HepG2 (cell line): ENCODE measurements around the gene PTPRD. TPM values are rescaled to one million over a fixed set of nuclear protein-coding genes. Genes with fewer than 3 reads are reported as not detected.

ENCODE experiments used
- ATAC-seq: fragments of 200-7000 bp; cut with Tn5 transposase; 3 replicates; pipeline ENCODE4 v1.9.1; 2020; ENCODE audit warnings: mild to moderate bottlenecking, moderate library complexity
- BruUV-seq: library from RNA; stranded (reverse); fragments of 400-500 nt; replicated peaks from 2 replicates; lab custom pipeline; 2021; lab: Mats Ljungman, UMichigan
- CTCF ChIA-PET: fragments of 300-600 bp; formaldehyde crosslinking; extraction: SDS; loops from one replicate; lab custom pipeline; 2021; ENCODE audit warnings: low total read pairs, inconsistent platforms, low intra/inter-chr PET ratio; lab: Yijun Ruan, JAX
- POLR2A ChIA-PET: fragments of 350-600 bp; sonication (Branson Sonifier 250); formaldehyde crosslinking; loops from one replicate; lab custom pipeline; 2020; ENCODE audit warnings: antibody characterized with exemption, inconsistent platforms; lab: Yijun Ruan, JAX
- DNase-seq: peaks from one replicate; pipeline ENCODE4 v3.0.0-alpha.2; 2015; ENCODE audit warnings: low spot score
- FAIRE-seq: peaks from 3 replicates; lab custom pipeline; 2011; peaks lifted over from hg19 to GRCh38; lab: Jason Lieb, UNC
- H2AFZ ChIP-seq: one replicate; pipeline ENCODE4 v1.6.1; 2011; ENCODE audit warnings: low read length, inconsistent platforms
- H3K27ac ChIP-seq: fragments of 300-600 bp; 3 replicates; pipeline ENCODE4 v1.8.0; 2011; ENCODE audit warnings: mixed run types, mild to moderate bottlenecking, mixed read lengths, low read length, inconsistent platforms; ENCODE audit not compliant: insufficient read depth; ENCODE audit errors: extremely low read length
- H3K27me3 ChIP-seq, 2 experiments: fragments of 200-600 bp in 1 of 2; 2 replicates in 1 of 2; 3 replicates in 1 of 2; pipeline versions ENCODE4 v1.6.0 to v1.8.0; 2011; ENCODE audit warnings: low read length in 2 of 2, mild to moderate bottlenecking in 2 of 2, moderate library complexity in 2 of 2, inconsistent platforms in 1 of 2; ENCODE audit not compliant: insufficient read depth in 2 of 2, control insufficient read depth in 1 of 2
- H3K36me3 ChIP-seq, 2 experiments: fragments of 200-600 bp in 1 of 2; replicated peaks in 1 of 2; 2 replicates in 1 of 2; 3 replicates in 1 of 2; pipeline versions ENCODE4 v1.5.1 to v1.8.0; 2011; ENCODE audit warnings: low read length in 2 of 2, inconsistent platforms in 1 of 2; ENCODE audit not compliant: insufficient read depth in 2 of 2, control insufficient read depth in 1 of 2
- H3K4me1 ChIP-seq: 2 replicates; pipeline ENCODE4 v1.5.1; 2012; ENCODE audit warnings: low read length, inconsistent platforms; ENCODE audit not compliant: insufficient read depth
- H3K4me2 ChIP-seq: 2 replicates; pipeline ENCODE4 v1.6.0; 2011; ENCODE audit warnings: low read depth, low read length, inconsistent platforms
- H3K4me3 ChIP-seq, 3 experiments: fragments of 200-600 bp in 1 of 3; sonication (generic), shearing (Covaris generic) in 1 of 3; replicated peaks in 1 of 3; 2 replicates each; pipeline ENCODE4 v1.5.1; 2011 to 2016; ENCODE audit warnings: low read length in 3 of 3, inconsistent platforms in 2 of 3, low read depth in 2 of 3, mild to moderate bottlenecking in 2 of 3, control low read depth in 1 of 3, mixed read lengths in 1 of 3; ENCODE audit not compliant: insufficient read depth in 1 of 3
- H3K79me2 ChIP-seq: one replicate; pipeline ENCODE4 v1.6.1; 2011; ENCODE audit warnings: low read length, inconsistent platforms; ENCODE audit not compliant: insufficient read depth
- H3K9ac ChIP-seq: 2 replicates; pipeline ENCODE4 v1.6.0; 2011; ENCODE audit warnings: mild to moderate bottlenecking, low read depth, low read length, inconsistent platforms; ENCODE audit not compliant: insufficient read depth
- H3K9me3 ChIP-seq: 2 replicates; pipeline ENCODE4 v1.5.1; 2012; ENCODE audit warnings: mild to moderate bottlenecking, low read length
- H4K20me1 ChIP-seq: 2 replicates; pipeline ENCODE4 v1.6.0; 2011; ENCODE audit warnings: inconsistent platforms, mild to moderate bottlenecking, low read length, moderate library complexity; ENCODE audit not compliant: insufficient read depth
- ASH2L ChIP-seq: fragments of 300-600, 200-600 bp; sonication (generic); IDR thresholded peaks from 2 replicates; pipeline ENCODE4 v1.7.0; 2017; ENCODE audit warnings: low read depth, mild to moderate bottlenecking, moderate library complexity, mixed read lengths, low read length; ENCODE audit not compliant: insufficient read length
- DNMT3B ChIP-seq: conservative IDR thresholded peaks from 2 replicates; pipeline ENCODE4 v1.6.1; 2016; ENCODE audit warnings: missing biosample characterization, control low read depth
- HOXD1 ChIP-seq: sonication (generic); formaldehyde crosslinking; IDR thresholded peaks from 2 replicates; pipeline ENCODE4 v1.5.0; 2020; ENCODE audit warnings: missing genetic modification reagents
- NFRKB ChIP-seq: fragments of 450-650 bp; IDR thresholded peaks from 2 replicates; pipeline ENCODE4 v1.6.1; 2017
- RFX5 ChIP-seq: IDR thresholded peaks from 2 replicates; pipeline ENCODE4 v1.6.1; 2011; ENCODE audit warnings: low read depth, low read length, improper control_type of control experiment
- RORA ChIP-seq: sonication (generic); formaldehyde crosslinking; IDR thresholded peaks from 2 replicates; pipeline ENCODE4 v1.5.0; 2020; ENCODE audit warnings: mild to moderate bottlenecking, missing genetic modification reagents, moderate library complexity
- TARDBP ChIP-seq: sonication (generic); formaldehyde crosslinking; IDR thresholded peaks from 2 replicates; pipeline ENCODE4 v1.8.0; 2022; ENCODE audit warnings: mild to moderate bottlenecking, missing genetic modification reagents
- ZFX ChIP-seq: sonication (generic); formaldehyde crosslinking; IDR thresholded peaks from 2 replicates; pipeline ENCODE4 v1.4.0; 2020; ENCODE audit warnings: mild to moderate bottlenecking, low read depth, missing genetic modification reagents, moderate library complexity
- ZNF318 ChIP-seq: sonication (generic); formaldehyde crosslinking; IDR thresholded peaks from 2 replicates; pipeline ENCODE4 v1.4.0; 2020; ENCODE audit warnings: mild to moderate bottlenecking, missing genetic modification reagents
- ZNF788 ChIP-seq: sonication (generic); formaldehyde crosslinking; IDR thresholded peaks from 2 replicates; pipeline ENCODE4 v1.5.0; 2020; ENCODE audit warnings: mild to moderate bottlenecking, missing genetic modification reagents, borderline replicate concordance
- ZNF879 ChIP-seq: sonication (generic); formaldehyde crosslinking; IDR thresholded peaks from 2 replicates; pipeline ENCODE4 v1.8.1; 2023; ENCODE audit warnings: missing genetic modification reagents
- WGBS: methylation state at CpG from one replicate; pipeline ENCODE4 v1.1.6; 2017; ENCODE audit warnings: low lambda C conversion rate; 5-methylcytosine and 5-hydroxymethylcytosine counted together
- in situ Hi-C: cut with HindIII; loops from 2 replicates; pipeline ENCODE4 v1.10.0; 2017; ENCODE audit warnings: low pct_unique_long_range_greater_than_20kb; ENCODE audit not compliant: extremely low pct_ligation_motif_present
- intact Hi-C: fragments of 100-400 bp; cut with micrococcal nuclease; formaldehyde crosslinking; loops from one replicate; pipeline ENCODE4 v1.10.0; 2022; ENCODE audit not compliant: unreplicated experiment
- polyA plus RNA-seq, 8 experiments: library from polyadenylated mRNA; depleted of rRNA in 3 of 8; stranded (reverse) in 7 of 8; unstranded in 1 of 8; fragments of >200 nt; fragmentation: Illumina TruSeq in 4 of 8; extraction: Trizol in 4 of 8; gene quantifications; 2 replicates each; pipeline versions ENCODE4 v1.2.1 to v1.2.3, GENCODE V29; 2011 to 2016; ENCODE audit warnings: low read depth in 4 of 8, missing spikeins in 1 of 8, mixed read lengths in 1 of 8; ENCODE audit not compliant: insufficient read depth in 1 of 8
- total RNA-seq, 5 experiments: library from RNA; depleted of rRNA; stranded (reverse); fragments of >200 nt; fragmentation: Illumina TruSeq; extraction: Trizol; gene quantifications; 2 replicates each; pipeline ENCODE4 v1.2.3, GENCODE V29; 2016; ENCODE audit warnings: low read depth in 1 of 5
- TF ChIP-seq, protein P1 (sequence below): IDR thresholded peaks from 2 replicates; pipeline ENCODE4 v1.6.1; 2016
- TF ChIP-seq, protein P2 (sequence below): sonication (generic); formaldehyde crosslinking; IDR thresholded peaks from 2 replicates; pipeline ENCODE4 v1.5.0; 2020; ENCODE audit warnings: mild to moderate bottlenecking, missing genetic modification reagents, moderate library complexity

Gene PTPRD
- total and polyA plus RNA-seq, 2 of the 13 experiments (the other 11 are each of a cell fraction or from before 2014, with no cell fraction given): 0.05 TPM; not detected in 1

- DNase-seq (no peak), FAIRE-seq (no peak), ATAC-seq (no peak)
- WGBS: 18% methylated on average over 4 of the region's 4 CpGs
- no peaks in the 10 kb centered on the region for H3K4me1 ChIP-seq
- in situ Hi-C loops: no loop called here
- H3K4me2 ChIP-seq: no peak overlapping the region
- no peaks in the 10 kb centered on the region for H3K36me3 ChIP-seq
- CTCF ChIA-PET: no interaction called here
- H3K9me3 ChIP-seq: peaks cover 88% of the 10 kb centered on the region
- BruUV-seq: no TSS peak
- no peak overlapping the region for H3K9ac ChIP-seq
- TF ChIP-seq ZNF788: no peak
- TF ChIP-seq, protein P1, sequence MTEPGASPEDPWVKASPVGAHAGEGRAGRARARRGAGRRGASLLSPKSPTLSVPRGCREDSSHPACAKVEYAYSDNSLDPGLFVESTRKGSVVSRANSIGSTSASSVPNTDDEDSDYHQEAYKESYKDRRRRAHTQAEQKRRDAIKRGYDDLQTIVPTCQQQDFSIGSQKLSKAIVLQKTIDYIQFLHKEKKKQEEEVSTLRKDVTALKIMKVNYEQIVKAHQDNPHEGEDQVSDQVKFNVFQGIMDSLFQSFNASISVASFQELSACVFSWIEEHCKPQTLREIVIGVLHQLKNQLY (CRISPR knock-in tag): no peak
- TF ChIP-seq ZFX (CRISPR knock-in tag): no peak
- TF ChIP-seq ZNF879: no peak
- TF ChIP-seq TARDBP: no peak
- no peak for TF ChIP-seq NFRKB
- TF ChIP-seq HOXD1: no peak
- no peak for TF ChIP-seq RFX5
- TF ChIP-seq DNMT3B (CRISPR knock-in tag): no peak
- no peak for TF ChIP-seq ASH2L
- no peak for TF ChIP-seq ZNF318 (CRISPR knock-in tag)
- TF ChIP-seq RORA: no peak
- TF ChIP-seq, protein P2, sequence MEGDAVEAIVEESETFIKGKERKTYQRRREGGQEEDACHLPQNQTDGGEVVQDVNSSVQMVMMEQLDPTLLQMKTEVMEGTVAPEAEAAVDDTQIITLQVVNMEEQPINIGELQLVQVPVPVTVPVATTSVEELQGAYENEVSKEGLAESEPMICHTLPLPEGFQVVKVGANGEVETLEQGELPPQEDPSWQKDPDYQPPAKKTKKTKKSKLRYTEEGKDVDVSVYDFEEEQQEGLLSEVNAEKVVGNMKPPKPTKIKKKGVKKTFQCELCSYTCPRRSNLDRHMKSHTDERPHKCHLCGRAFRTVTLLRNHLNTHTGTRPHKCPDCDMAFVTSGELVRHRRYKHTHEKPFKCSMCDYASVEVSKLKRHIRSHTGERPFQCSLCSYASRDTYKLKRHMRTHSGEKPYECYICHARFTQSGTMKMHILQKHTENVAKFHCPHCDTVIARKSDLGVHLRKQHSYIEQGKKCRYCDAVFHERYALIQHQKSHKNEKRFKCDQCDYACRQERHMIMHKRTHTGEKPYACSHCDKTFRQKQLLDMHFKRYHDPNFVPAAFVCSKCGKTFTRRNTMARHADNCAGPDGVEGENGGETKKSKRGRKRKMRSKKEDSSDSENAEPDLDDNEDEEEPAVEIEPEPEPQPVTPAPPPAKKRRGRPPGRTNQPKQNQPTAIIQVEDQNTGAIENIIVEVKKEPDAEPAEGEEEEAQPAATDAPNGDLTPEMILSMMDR (CRISPR knock-in tag): no peak
- POLR2A ChIA-PET: no interaction called here
- no peak overlapping the region for H3K4me3 ChIP-seq
- no peaks in the 10 kb centered on the region for H4K20me1 ChIP-seq
- no peak overlapping the region for H2AFZ ChIP-seq
- no peak overlapping the region for H3K27ac ChIP-seq
- no peaks in the 10 kb centered on the region for H3K27me3 ChIP-seq
- H3K79me2 ChIP-seq: no peaks in the 10 kb centered on the region
- intact Hi-C loops: no loop called here
Observed at GRCh38 chr9:8292657-8293056, 2320.1 kb downstream of the PTPRD start.
